DND-41 (cell line): ENCODE measurements around the gene TMC3.
A peak's percentile ranks its signal among the peaks of the same experiment; 100 is the strongest.

Experiments
- ATAC-seq: fragments of 200-7000 bp; cut with Tn5 transposase; 3 replicates; pipeline ENCODE4 v1.9.1; 2021; ENCODE audit warnings: low read depth; ENCODE audit not compliant: insufficient read depth
- DNase-seq: peaks from one replicate; pipeline ENCODE4 v3.0.0-alpha.2; 2020
- H2AFZ ChIP-seq: 2 replicates; pipeline ENCODE4 v1.6.0; 2012; ENCODE audit warnings: low read depth, low read length
- H3K27ac ChIP-seq: 2 replicates; pipeline ENCODE4 v1.5.1; 2012; ENCODE audit warnings: low read length, inconsistent platforms
- H3K27me3 ChIP-seq: fragments of 200-600 bp; sonication (generic); 2 replicates; pipeline ENCODE4 v1.6.0; 2012; ENCODE audit warnings: low read length, mild to moderate bottlenecking, inconsistent platforms; ENCODE audit not compliant: insufficient read depth, poor library complexity
- H3K36me3 ChIP-seq: 2 replicates; pipeline ENCODE4 v1.5.1; 2012; ENCODE audit warnings: low read length, inconsistent platforms; ENCODE audit not compliant: insufficient read depth
- H3K4me1 ChIP-seq: 2 replicates; pipeline ENCODE4 v1.5.1; 2012; ENCODE audit warnings: mild to moderate bottlenecking, low read length; ENCODE audit not compliant: insufficient read depth
- H3K4me2 ChIP-seq: 2 replicates; pipeline ENCODE4 v1.6.0; 2012; ENCODE audit warnings: mild to moderate bottlenecking, moderate library complexity, low read length, inconsistent platforms; ENCODE audit not compliant: insufficient read depth
- H3K4me3 ChIP-seq, 2 experiments: fragments of 200-600 bp in 1 of 2; shearing (Covaris generic) in 1 of 2; 2 replicates each; pipeline ENCODE4 v1.5.1; 2012 to 2016; ENCODE audit warnings: inconsistent platforms in 2 of 2, low read length in 2 of 2, mild to moderate bottlenecking in 2 of 2, low read depth in 1 of 2, moderate library complexity in 1 of 2
- H3K79me2 ChIP-seq: 2 replicates; pipeline ENCODE4 v1.6.0; 2012; ENCODE audit warnings: low read length, inconsistent platforms; ENCODE audit not compliant: insufficient read depth
- H3K9ac ChIP-seq: 2 replicates; pipeline ENCODE4 v1.6.0; 2012; ENCODE audit warnings: low read depth, mild to moderate bottlenecking, inconsistent platforms, low read length, moderate library complexity
- H3K9me3 ChIP-seq: 2 replicates; pipeline ENCODE4 v1.5.1; 2012; ENCODE audit warnings: low read length, moderate library complexity, mild to moderate bottlenecking, inconsistent platforms; ENCODE audit not compliant: insufficient read depth, severe bottlenecking
- H4K20me1 ChIP-seq: 2 replicates; pipeline ENCODE4 v1.6.0; 2012; ENCODE audit warnings: low read length; ENCODE audit not compliant: insufficient read depth
- CTCF ChIP-seq: IDR thresholded peaks from 2 replicates; pipeline ENCODE4 v1.5.1; 2012; ENCODE audit warnings: borderline replicate concordance, low read length, moderate library complexity, mild to moderate bottlenecking; ENCODE audit not compliant: poor library complexity, severe bottlenecking; ENCODE audit errors: extremely low read depth
- EZH2 ChIP-seq: IDR thresholded peaks from 3 replicates; pipeline ENCODE4 v1.6.1; 2012; ENCODE audit warnings: borderline replicate concordance, low read depth, mild to moderate bottlenecking, moderate library complexity, low read length, inconsistent platforms; ENCODE audit not compliant: severe bottlenecking

The TMC3 gene

GRCh38 chr15:81337713-81338157, 36.3 kb downstream of the TMC3 start:
- Histone ChIP-seq H3K9me3 (no peaks in the 10 kb centered on the region), H3K36me3 (no peaks in the 10 kb centered on the region), H2AFZ (no peak overlapping the region), H3K79me2 (no peaks in the 10 kb centered on the region), H3K27me3 (no peaks in the 10 kb centered on the region), H3K27ac (no peak overlapping the region), H3K4me1 (no peaks in the 10 kb centered on the region), H4K20me1 (no peaks in the 10 kb centered on the region), H3K4me2 (no peak overlapping the region), H3K9ac (no peak overlapping the region), H3K4me3 (no peak overlapping the region)
- ATAC-seq (no peak), DNase-seq (no peak)
- TF ChIP-seq EZH2 (no peak), CTCF (no peak)

- H4K20me1 ChIP-seq, result no peaks in the 10 kb centered on the region
- H3K4me3 ChIP-seq, result no peak overlapping the region
- no peak overlapping the region for H3K9ac ChIP-seq
- TF ChIP-seq CTCF, result no peak
- no peak for TF ChIP-seq EZH2
- no peak overlapping the region for H2AFZ ChIP-seq
- DNase-seq (no peak), ATAC-seq (no peak)
- no peaks in the 10 kb centered on the region for H3K4me1 ChIP-seq
- H3K27me3 ChIP-seq, result no peaks in the 10 kb centered on the region
- no peaks in the 10 kb centered on the region for H3K79me2 ChIP-seq
- H3K27ac ChIP-seq, result no peak overlapping the region
- no peaks in the 10 kb centered on the region for H3K9me3 ChIP-seq
- no peak overlapping the region for H3K4me2 ChIP-seq
- H3K36me3 ChIP-seq, result no peaks in the 10 kb centered on the region
These were observed 36.8 kb downstream of the TMC3 start for GRCh38 chr15:81337241-81337640.

- DNase-seq, result peak; percentile 19
- Histone ChIP-seq H3K36me3 (no peaks in the 10 kb centered on the region), H3K4me3 (no peak overlapping the region), H3K9ac (no peak overlapping the region), H3K27me3 (no peaks in the 10 kb centered on the region), H2AFZ (no peak overlapping the region), H3K79me2 (no peaks in the 10 kb centered on the region), H3K4me2 (no peak overlapping the region), H3K9me3 (no peaks in the 10 kb centered on the region), H4K20me1 (no peaks in the 10 kb centered on the region), H3K4me1 (no peaks in the 10 kb centered on the region), H3K27ac (no peak overlapping the region)
- TF ChIP-seq EZH2 (no peak), CTCF (peak; percentile 53)
- ATAC-seq, result no peak
These were observed 37.4 kb downstream of the TMC3 start for GRCh38 chr15:81336568-81336967.

- H4K20me1 ChIP-seq, result no peaks in the 10 kb centered on the region
- H3K4me1 ChIP-seq, result no peaks in the 10 kb centered on the region
- H2AFZ ChIP-seq, result no peak overlapping the region
- no peak overlapping the region for H3K9ac ChIP-seq
- no peak overlapping the region for H3K27ac ChIP-seq
- no peaks in the 10 kb centered on the region for H3K79me2 ChIP-seq
- no peaks in the 10 kb centered on the region for H3K9me3 ChIP-seq
- no peak overlapping the region for H3K4me3 ChIP-seq
- no peak overlapping the region for H3K4me2 ChIP-seq
- DNase-seq (no peak), ATAC-seq (no peak)
- no peaks in the 10 kb centered on the region for H3K27me3 ChIP-seq
- TF ChIP-seq EZH2, result no peak
- TF ChIP-seq CTCF, result no peak
- H3K36me3 ChIP-seq, result no peaks in the 10 kb centered on the region
These were observed 38.4 kb downstream of the TMC3 start for GRCh38 chr15:81335631-81336030.
